GM12801 (cell line): Measurements from ENCODE around the gene SERPINI2.

Experiments
- TF ChIP-seq, protein P1 (sequence below): IDR thresholded peaks from one replicate; pipeline ENCODE4 v1.5.1; 2011; ENCODE audit warnings: control low read depth; ENCODE audit not compliant: insufficient read length; ENCODE audit errors: extremely low read depth

SERPINI2 gene

DNA sequence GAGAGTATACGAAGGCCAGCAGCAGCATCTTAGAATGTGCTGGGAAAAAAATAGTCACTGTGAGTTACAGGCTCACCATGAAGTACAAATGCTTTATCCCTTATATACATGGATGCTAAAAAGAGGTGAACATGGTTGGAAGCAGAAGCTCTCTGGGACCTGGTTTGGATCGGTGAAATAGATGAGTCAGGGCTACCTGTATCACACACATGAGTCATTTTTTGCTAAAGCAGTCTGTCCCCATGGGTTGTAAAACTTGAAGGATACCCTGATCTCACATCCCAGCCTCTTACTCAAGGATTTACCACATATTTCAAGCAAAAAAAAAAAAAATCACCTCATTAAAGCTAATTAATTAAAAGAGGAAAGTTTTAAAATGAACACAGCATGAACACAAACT, 6.9 kb upstream of the SERPINI2 start:
- TF ChIP-seq, protein P1, sequence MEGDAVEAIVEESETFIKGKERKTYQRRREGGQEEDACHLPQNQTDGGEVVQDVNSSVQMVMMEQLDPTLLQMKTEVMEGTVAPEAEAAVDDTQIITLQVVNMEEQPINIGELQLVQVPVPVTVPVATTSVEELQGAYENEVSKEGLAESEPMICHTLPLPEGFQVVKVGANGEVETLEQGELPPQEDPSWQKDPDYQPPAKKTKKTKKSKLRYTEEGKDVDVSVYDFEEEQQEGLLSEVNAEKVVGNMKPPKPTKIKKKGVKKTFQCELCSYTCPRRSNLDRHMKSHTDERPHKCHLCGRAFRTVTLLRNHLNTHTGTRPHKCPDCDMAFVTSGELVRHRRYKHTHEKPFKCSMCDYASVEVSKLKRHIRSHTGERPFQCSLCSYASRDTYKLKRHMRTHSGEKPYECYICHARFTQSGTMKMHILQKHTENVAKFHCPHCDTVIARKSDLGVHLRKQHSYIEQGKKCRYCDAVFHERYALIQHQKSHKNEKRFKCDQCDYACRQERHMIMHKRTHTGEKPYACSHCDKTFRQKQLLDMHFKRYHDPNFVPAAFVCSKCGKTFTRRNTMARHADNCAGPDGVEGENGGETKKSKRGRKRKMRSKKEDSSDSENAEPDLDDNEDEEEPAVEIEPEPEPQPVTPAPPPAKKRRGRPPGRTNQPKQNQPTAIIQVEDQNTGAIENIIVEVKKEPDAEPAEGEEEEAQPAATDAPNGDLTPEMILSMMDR = no peak

DNA sequence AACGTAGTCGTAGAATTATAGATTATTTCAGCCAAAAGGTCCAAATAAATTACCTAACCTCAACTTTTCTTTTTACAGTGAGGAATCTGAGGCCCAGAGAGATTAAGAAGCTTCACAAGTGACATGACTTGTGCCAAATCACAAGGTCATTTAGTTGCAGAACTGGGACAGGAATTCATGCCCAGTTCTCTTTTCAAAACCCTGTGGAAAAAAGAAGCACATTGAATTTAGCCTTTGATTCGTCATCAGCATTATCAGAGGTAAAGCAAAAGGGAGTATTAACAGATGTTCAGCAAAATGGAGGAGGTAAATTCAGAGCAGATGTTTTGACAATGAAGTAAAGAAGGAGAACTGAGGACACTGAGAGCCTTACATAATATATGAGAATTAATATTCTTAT, 4.5 kb downstream of the SERPINI2 start:
- TF ChIP-seq, protein P1 = no peak

DNA sequence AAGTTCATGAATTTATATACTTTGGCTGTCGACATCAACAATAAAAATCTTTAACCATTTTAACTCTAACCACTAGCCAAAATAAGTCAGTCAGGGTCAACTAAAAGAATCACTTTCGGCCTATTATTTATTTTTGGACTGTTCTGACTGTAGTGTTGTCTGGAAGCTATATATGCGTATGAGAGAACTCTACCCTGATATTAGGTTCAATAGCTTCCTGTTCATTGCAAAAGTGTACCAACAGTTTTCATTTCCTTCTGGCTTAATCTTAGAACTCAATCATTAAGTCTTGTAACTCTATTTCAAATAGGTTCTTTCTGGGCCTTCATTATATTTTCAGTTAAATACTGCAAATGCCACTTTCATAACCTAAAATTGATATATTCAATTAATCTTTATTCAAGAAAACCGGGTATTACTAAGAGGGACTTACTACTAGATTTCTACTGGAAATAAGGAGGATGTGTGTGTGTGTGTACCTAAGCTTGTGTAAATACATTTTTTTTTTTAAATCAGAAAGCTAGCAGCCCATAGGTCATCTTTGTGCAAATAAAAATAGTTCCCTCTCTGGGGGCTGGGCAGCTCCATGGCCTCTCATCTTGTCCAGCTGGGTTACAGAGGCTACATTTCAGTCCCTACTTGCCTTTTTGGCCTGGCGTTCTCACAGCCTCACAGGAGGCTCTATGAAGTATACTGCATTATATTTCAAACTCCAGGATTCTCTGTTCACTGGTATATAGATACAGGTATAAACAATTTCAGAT, 5.8 kb downstream of the SERPINI2 start:
- TF ChIP-seq, protein P1 = no peak

DNA sequence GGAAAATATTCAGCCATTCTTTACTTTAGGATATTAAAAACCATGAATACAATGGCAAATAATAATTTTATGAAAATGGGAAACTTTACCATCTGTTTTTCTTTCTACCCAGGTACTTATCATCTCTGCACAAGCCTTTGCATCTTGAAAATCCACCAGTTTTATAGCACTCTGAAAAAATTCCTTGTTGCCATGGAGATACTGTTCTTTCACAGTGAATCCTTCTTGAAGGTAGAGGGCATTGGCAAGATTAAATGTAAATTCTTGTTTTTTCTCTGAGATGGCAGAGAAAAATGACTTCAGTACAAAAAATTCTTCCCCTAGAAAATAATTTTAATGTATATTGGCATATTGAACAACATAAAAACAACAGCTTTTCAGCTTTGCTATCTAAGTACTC, 6.9 kb downstream of the SERPINI2 start:
- TF ChIP-seq, protein P1 = no peak

DNA sequence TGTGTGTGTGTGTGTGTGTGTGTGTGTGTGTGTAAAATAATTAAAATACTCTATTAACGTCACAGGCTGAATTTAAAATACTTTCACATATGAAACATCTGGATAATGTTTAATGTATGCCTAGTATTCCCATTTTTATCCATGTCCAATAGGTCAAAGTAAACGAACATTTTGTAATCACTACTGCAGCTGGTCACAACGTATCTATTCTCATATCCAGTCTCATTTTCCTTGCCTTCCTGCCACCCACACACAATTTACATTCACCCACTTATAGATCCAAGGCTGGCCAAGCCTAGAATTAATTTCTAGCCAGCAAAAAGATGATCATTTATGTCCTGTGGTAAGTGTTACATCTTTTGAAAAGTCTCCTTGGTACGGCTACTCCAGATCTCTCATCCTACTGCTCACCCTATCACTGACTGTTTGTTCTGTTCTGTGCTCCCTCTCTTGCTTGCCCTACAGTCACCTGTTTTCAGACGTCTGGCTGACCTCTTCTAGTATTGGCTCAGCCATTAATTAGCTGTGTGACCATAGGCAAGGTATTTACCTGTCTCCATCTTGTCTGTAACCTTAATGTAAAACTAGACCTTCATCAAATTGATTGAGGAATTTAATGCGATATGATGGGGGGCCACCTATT, 17.6 kb downstream of the SERPINI2 start:
- TF ChIP-seq, protein P1 = no peak

DNA sequence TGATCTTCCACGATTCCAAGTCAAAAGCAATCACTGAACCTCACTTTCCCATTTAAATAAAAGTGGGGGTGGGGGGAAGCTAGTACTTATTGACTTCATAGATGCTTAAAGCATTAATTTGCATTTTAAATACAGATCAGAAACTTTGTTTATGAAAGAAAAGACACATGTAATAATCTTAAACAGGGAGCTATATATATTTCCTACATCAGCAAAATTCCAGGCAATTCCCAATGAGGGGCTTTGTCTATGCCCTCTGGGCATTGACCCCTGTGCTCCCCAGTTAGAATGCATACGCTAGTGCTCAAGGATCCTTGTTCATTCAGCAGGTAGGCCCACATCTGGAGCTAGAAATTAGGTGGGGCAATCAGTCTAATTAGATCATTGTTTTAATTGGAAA, 20.0 kb downstream of the SERPINI2 start:
- TF ChIP-seq, protein P1 = no peak

DNA sequence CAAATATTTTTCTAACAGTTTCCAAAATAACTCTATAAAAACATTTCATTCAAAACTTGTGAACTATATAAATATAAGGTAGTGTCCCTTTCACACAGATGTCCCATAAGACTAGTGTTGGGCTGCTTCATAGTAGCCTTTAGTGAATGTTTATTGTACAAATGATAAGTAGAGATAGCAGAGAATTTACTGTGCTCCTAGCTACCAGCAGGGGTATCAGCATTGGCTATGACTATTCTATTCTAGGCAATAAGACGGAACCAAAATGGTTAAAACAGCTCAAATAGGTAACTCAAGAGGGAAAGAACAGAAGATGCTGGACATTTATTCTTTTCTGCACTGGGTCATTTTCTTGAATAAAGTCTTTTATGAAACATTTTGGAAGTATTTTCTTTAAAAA, 22.6 kb downstream of the SERPINI2 start:
- TF ChIP-seq, protein P1 = no peak
